HG02759 (cell line): Measurements from ENCODE around the gene TMEM135.
"Not testable (repeated sequence)": the region's sequence is repeated elsewhere in the genome, so short reads cannot be mapped to it uniquely, and the experiment has no call there.

Experiments used
- ATAC-seq: cut with Tn5 transposase; IDR thresholded peaks from one replicate; pipeline ENCODE4 v1.9.1; 2021; ENCODE audit warnings: mild to moderate bottlenecking, moderate library complexity; ENCODE audit not compliant: unreplicated experiment

The TMEM135 gene

GRCh38 chr11:87020336-87020735, 17.4 kb upstream of the TMEM135 start:
- no peak for ATAC-seq

GRCh38 chr11:87020764-87021365, 16.9 kb upstream of the TMEM135 start:
- ATAC-seq, result no peak

GRCh38 chr11:87022254-87022653, 15.5 kb upstream of the TMEM135 start:
- ATAC-seq, result no peak

GRCh38 chr11:87022738-87023137, 15.0 kb upstream of the TMEM135 start:
- no peak for ATAC-seq

GRCh38 chr11:87026415-87026814, 11.3 kb upstream of the TMEM135 start:
- ATAC-seq, result not testable (repeated sequence)

GRCh38 chr11:87030458-87031054, 7.2 kb upstream of the TMEM135 start:
- peak; percentile 54 for ATAC-seq

GRCh38 chr11:87031433-87032170, 6.1 kb upstream of the TMEM135 start:
- ATAC-seq, result no peak

GRCh38 chr11:87033561-87033960, 4.2 kb upstream of the TMEM135 start:
- ATAC-seq, result no peak

- no peak for ATAC-seq
Measured at GRCh38 chr11:87035976-87036583, 1.7 kb upstream of the TMEM135 start.

- ATAC-seq, result peak; percentile 5
Measured at GRCh38 chr11:87036756-87037449, 831 bp upstream of the TMEM135 start.

- ATAC-seq, result no peak
Measured at GRCh38 chr11:87038235-87038977, 672 bp downstream of the TMEM135 start.

- ATAC-seq, result no peak
Measured at GRCh38 chr11:87039371-87039770, 1.6 kb downstream of the TMEM135 start.

GRCh38 chr11:87043894-87044293, 6.2 kb downstream of the TMEM135 start:
- no peak for ATAC-seq

- ATAC-seq, result no peak
Measured at GRCh38 chr11:87046824-87047223, 9.1 kb downstream of the TMEM135 start.

GRCh38 chr11:87056091-87056490, 18.4 kb downstream of the TMEM135 start:
- no peak for ATAC-seq

GRCh38 chr11:87057749-87058148, 20.0 kb downstream of the TMEM135 start:
- ATAC-seq, result no peak

GRCh38 chr11:87059596-87060390, 22.1 kb downstream of the TMEM135 start:
- no peak for ATAC-seq

GRCh38 chr11:87061766-87062165, 24.0 kb downstream of the TMEM135 start:
- ATAC-seq, result no peak

GRCh38 chr11:87063982-87064381, 26.2 kb downstream of the TMEM135 start:
- no peak for ATAC-seq

GRCh38 chr11:87072787-87073186, 35.1 kb downstream of the TMEM135 start:
- no peak for ATAC-seq
